Renal cortical epithelial cell (primary cell): ENCODE data around the gene PCYOX1L. TPM values are rescaled to one million over a fixed set of nuclear protein-coding genes. Genes with fewer than 3 reads are reported as not detected.

Experiments used
- DNase-seq: peaks from one replicate; pipeline ENCODE4 v3.0.0-alpha.2; 2011; ENCODE audit warnings: low read depth
- total RNA-seq: library from RNA; depleted of rRNA; stranded (reverse); fragments of >200 nt; gene quantifications from 2 replicates; pipeline ENCODE4 v1.2.3, GENCODE V29; 2014

PCYOX1L gene
- total RNA-seq, 1 donor from 2014 or later: 5.0 TPM

- no peak for DNase-seq
Measured at GRCh38 chr5:149337736-149338135, 20.1 kb upstream of the PCYOX1L start.

DNA sequence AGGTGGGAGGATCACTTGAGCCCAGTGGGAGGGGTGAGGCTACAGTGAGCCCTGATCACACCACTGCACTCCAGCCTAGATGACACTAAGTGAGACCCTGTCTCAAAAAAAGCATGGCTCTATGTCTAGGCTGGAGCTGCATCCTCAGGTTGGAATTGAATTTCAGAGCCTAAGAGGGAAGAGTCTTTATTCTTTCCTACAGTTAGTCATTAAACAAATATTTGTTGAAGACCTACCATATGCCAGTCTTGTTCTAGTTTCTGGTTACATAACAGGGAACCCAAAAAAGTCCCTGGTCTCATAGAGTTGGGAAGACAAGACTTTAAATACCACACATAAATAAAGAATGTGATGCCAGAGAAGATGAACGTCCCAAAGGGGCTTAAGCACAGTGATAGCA is 19.5 kb upstream of the PCYOX1L start:
- no peak for DNase-seq

DNA sequence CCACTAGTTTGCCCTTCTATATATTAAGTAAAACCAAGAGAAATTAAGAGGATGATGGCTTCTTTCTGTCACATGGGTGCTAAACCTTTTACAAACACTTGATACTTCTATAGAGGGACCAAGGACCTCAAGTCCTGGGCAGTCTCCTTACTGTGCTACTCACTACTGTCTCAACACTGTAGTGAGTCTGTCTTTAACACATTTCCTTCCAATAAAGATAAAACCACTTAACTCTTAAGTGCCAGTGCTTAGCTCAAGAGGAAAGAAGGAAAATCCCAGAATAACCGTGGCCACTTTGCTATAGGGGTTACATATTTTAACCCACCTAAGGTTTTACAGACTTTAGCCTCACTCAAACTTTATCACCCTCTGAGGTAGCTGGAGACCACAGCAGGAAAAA is 16.9 kb upstream of the PCYOX1L start:
- DNase-seq: no peak

DNA sequence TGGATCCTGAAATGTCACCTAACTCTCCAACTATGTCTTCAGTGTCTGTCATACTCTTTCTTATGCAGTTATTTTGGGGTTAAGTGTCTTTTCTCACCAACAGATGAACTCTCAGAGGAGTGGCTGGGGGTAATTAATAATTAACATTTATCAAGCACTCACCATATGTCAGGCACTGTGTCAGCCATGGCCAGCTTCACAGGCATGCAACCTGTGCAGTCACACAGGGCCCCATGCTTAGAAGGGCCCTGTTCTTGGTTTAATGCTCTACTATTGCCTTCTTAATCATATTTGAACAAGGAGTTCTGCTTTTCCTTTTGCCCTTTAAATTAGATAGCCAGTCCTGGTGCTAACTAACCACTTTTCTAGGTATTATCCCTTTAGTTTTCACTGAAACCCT is 16.0 kb upstream of the PCYOX1L start:
- DNase-seq: peak; percentile 62

DNA sequence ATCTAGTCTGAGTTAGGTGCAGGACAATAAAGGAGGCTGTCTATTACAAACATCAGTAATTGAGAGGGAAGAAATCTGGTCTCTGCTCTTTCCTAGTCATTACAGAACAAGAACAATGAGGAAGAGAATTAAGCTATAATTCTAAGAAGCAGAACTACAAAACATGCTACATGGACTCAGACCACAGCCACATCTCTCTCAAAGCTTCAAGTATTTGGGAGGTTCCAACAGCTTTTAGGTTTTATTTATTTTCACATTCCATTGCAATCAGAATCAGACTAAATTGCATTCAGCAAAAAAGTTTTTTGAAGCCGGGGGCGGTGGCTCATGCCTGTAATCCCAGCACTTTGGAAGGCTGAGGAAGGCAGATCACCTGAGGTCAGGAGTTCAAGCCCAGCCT is 13.7 kb upstream of the PCYOX1L start:
- DNase-seq: no peak

DNA sequence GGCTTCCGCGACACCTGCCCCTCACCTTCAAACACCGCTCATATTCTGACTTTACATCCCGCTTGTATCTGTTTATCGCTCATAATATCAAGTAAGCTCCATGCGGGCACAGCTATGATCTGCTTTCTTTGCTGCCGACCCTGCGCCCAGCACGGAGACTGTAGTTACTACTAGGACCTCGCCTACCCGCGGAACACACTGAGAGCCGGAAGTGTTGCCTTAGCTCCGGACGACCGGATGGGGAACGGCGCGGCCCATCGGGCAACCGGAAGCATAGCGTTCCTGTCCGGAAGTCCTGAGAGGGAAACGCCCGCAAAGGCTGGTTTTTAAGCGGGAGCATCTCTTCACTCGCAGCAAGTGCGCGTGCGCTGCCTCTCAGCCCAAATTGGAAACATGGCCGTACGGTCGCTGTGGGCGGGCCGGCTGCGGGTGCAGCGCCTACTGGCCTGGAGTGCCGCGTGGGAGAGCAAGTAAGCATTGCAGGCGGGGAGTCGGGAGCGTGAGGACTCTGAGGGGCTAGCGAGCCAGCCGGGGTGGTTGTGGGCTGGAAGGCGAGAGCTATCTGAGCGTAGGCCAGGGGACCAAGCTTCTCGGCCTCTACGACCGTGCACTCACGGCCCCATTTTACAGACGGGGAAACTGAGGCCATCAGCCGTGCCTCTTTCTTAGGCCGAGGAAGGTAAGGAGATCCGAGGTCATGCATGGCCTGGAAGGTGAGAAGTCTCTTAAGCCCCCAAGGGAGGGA is 12.5 kb upstream of the PCYOX1L start, which contains the start of gene GRPEL2:
Gene GRPEL2 (plus strand): TSS at position 353 of the 745 bp plus-strand sequence. CDS start 41 bp downstream, at position 394.
- DNase-seq: peak; percentile 95

DNA sequence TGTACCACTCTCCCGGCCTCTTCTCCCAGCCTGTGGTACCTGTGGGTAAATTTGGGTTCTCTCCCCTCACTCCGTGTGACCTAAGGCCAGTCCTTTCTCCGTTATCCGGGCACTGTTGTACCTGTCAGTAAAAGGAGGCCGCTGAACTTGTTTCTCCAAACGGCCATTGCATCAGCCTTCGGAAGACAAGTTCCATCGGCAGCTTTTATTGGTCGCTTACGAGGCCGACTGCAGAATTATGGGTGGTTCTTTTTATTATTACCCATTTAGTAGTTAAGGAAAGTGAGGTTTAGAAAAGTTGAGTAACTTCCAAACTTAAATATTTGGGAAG is 12.0 kb upstream of the PCYOX1L start:
- peak; percentile 34 for DNase-seq

- DNase-seq: no peak
Measured at GRCh38 chr5:149348518-149348917, 9.3 kb upstream of the PCYOX1L start.

DNA sequence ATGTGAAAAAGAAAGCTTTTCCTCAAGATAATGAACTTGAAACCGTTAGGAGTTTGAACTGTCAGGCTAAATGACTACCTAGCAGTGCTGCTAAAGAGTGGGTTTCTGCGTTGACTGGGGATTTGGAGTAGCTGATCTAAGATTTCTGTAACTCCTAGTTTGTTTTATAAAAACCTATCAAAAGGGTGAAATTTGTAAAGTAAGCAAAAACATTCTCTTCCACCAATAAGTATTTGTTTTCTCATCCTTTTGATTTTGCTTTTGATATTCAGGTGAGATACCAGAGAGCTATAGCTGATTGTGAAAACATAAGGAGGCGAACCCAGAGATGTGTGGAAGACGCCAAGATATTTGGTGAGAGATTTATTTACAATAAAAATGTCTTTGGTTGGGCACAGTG is 8.5 kb upstream of the PCYOX1L start:
- no peak for DNase-seq

GRCh38 chr5:149352169-149352568 is 5.7 kb upstream of the PCYOX1L start:
- no peak for DNase-seq

- DNase-seq: no peak
Measured at GRCh38 chr5:149353911-149354310, 3.9 kb upstream of the PCYOX1L start.

- no peak for DNase-seq
Measured at GRCh38 chr5:149355688-149356087, 2.2 kb upstream of the PCYOX1L start.

- DNase-seq: no peak
Measured at GRCh38 chr5:149356391-149356790, 1.5 kb upstream of the PCYOX1L start.

GRCh38 chr5:149358294-149358651 is 427 bp downstream of the PCYOX1L start:
- no peak for DNase-seq

DNA sequence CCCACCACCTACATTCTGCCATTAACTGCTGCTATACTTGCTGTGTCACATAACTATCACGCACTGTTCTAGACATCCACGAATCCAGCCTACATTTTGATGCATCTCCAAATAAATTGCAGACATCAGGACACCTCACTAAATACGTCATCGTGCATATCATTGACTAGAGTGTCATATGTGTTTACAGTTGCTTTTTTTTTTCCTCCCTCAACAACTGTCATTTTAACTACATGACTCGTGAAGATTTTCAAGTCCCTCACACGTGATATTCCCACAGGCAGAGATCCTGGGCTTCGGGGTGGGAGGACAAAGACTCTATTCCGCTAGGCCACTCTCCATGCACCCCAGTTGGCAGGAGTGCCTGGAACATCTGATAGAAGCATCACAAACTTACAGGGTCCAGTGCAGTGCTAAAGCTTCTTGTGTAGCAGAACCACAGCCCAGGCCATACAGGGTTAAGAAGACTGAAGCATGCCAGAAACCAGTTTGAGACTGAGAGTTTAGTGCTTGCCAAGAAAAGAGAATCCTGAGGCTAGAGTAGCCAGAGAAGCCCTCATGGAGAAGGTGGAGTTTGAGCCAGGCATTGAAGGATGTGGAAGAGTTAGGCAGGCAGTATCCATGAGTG is 1.1 kb downstream of the PCYOX1L start:
- no peak for DNase-seq

- DNase-seq: no peak
Measured at GRCh38 chr5:149360272-149360671, 2.4 kb downstream of the PCYOX1L start.

- no peak for DNase-seq
Measured at GRCh38 chr5:149362541-149362940, 4.7 kb downstream of the PCYOX1L start.

DNA sequence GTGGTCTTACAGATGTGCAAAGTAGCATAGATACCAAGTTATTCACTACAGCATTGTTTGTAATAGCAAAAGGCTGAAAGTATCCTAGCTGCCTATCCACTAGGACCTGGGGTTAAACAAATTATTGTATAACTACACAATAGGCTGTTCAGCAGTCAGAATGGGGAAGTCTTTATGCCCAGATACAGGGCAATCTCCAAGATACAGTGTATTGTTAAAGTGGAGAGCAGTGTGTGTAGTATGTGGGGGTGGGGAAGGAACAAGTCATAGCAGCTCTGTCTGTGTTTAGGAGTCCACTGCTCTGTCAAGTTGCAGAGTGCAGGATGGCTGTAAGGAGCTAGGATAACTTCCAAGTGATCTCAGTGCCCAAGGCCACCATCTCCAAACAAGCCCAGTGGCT is 5.5 kb downstream of the PCYOX1L start:
- no peak for DNase-seq

GRCh38 chr5:149363936-149364335 is 6.1 kb downstream of the PCYOX1L start:
- no peak for DNase-seq

DNA sequence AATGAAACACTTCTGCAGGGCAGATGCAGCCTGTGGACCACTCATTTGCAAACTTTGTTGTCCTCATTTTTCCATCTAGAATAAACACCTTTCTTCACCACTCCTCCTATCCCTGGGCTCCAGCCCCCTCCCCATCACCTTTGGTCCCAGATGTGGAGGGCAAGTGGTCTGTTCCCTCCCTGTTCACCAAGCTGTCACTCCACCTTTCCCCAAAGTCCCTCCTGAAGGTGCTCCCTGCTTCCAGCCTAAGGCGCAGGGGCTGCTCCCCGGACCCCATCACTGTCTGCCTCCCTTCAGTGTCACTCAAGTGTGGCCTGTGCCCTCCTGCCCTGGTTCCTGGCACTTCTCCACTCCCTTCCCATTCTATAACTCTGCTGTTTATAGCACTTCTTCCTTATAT is 6.9 kb downstream of the PCYOX1L start:
- DNase-seq: no peak

- no peak for DNase-seq
Measured at GRCh38 chr5:149365418-149365817, 7.6 kb downstream of the PCYOX1L start.

- no peak for DNase-seq
Measured at GRCh38 chr5:149366169-149366729, 8.4 kb downstream of the PCYOX1L start.

DNA sequence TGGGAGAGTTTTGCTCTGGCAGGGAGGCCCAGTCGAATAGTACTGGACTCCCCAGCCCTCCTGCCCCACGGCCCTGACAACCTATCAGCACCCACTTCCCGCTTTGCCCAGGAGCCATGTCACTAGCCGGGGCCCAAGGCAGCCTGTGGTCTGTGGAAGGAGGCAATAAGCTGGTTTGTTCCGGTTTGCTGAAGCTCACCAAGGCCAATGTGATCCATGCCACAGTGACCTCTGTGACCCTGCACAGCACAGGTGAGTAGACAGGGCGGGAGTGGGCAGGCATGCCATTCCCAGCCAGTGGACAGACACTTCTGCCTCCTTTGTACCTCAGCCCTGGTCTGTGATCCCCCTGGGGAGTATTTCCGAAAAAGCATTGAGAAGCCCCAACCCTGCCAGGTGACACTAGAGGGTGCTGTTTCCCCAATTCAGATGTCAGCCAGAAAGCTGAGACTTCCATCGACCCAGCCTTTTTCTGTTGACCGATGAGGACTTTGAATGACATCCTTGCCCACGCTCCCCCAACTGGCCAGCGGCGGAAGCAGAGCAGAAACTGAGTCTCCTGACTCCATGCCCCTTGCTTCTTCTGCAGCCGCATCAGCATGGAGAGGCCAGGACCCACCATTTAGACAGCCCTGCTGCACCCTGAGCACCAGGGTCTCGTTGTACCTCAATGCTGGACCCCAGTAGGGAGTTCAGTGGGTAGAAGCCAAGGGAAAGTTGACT is 9.6 kb downstream of the PCYOX1L start:
- DNase-seq: peak; percentile 53
